T-cell (primary cell): ENCODE measurements around the gene LRTM2. TPM values are rescaled to one million over a fixed set of nuclear protein-coding genes. Genes with fewer than 3 reads are reported as not detected.

ENCODE experiments used
- ATAC-seq, 4 experiments: fragments of 200-7000 bp in 3 of 4; fragments of 150-1000 bp in 1 of 4; cut with Tn5 transposase; replicated peaks in 1 of 4; 1 replicate in 3 of 4; 2 replicates in 1 of 4; pipeline ENCODE4 v1.10.0; 2021; ENCODE audit warnings: moderate library complexity in 3 of 4, mild to moderate bottlenecking in 2 of 4, moderate number of reproducible peaks in 1 of 4
- CTCF ChIA-PET, 2 donors: fragments of 300-600 bp; sonication (Branson Sonifier 250); formaldehyde crosslinking; loops; one replicate each; lab custom pipeline; 2022; ENCODE audit warnings: antibody characterized with exemption in 2 of 2; lab: Charles Lee
- POLR2A ChIA-PET, 2 donors: fragments of 300-600 bp; sonication (Branson Sonifier 250); formaldehyde crosslinking; loops; one replicate each; lab custom pipeline; 2022; ENCODE audit warnings: antibody characterized with exemption in 2 of 2; lab: Charles Lee
- DNase-seq, 35 experiments: peaks; one replicate each; pipeline versions ENCODE4 v3.0.0 to v3.0.0-alpha.2; 2013 to 2023
- H3K27ac ChIP-seq: one replicate; pipeline ENCODE4 v1.5.1; 2013; ENCODE audit warnings: low read length
- H3K27me3 ChIP-seq, 2 experiments: replicated peaks in 1 of 2; 1 replicate in 1 of 2; 2 replicates in 1 of 2; pipeline versions ENCODE4 v1.6.1 to v1.7.0; 2013; ENCODE audit warnings: low read length in 1 of 2, mixed read lengths in 1 of 2; ENCODE audit not compliant: control insufficient read depth in 2 of 2, insufficient read depth in 2 of 2; ENCODE audit errors: extremely low read depth in 1 of 2
- H3K36me3 ChIP-seq, 2 donors: 1 replicate in 1 of 2; 2 replicates in 1 of 2; pipeline versions ENCODE4 v1.6.1 to v1.7.0; 2013; ENCODE audit warnings: low read length in 1 of 2; ENCODE audit not compliant: control insufficient read depth in 2 of 2, insufficient read depth in 1 of 2; ENCODE audit errors: extremely low read depth in 1 of 2
- H3K4me1 ChIP-seq, 2 experiments: 1 replicate in 1 of 2; 2 replicates in 1 of 2; pipeline versions ENCODE4 v1.6.1 to v1.7.0; 2013; ENCODE audit warnings: low read length in 2 of 2, mixed read lengths in 1 of 2; ENCODE audit not compliant: insufficient read depth in 2 of 2, control insufficient read depth in 1 of 2; ENCODE audit errors: extremely low read depth in 1 of 2
- H3K4me3 ChIP-seq, 2 donors: 1 replicate in 1 of 2; 2 replicates in 1 of 2; pipeline versions ENCODE4 v1.5.1 to v1.7.0; 2013; ENCODE audit warnings: mild to moderate bottlenecking in 2 of 2, low read length in 1 of 2, moderate library complexity in 1 of 2; ENCODE audit not compliant: control insufficient read depth in 1 of 2; ENCODE audit errors: extremely low read depth in 1 of 2
- H3K9me3 ChIP-seq: 2 replicates; pipeline ENCODE4 v1.7.0; 2013
- H3K27ac Mint-ChIP-seq, 2 donors: one replicate each; pipeline ENCODE4 v1.8.0; 2020 to 2021; ENCODE audit warnings: mild to moderate bottlenecking in 2 of 2, mixed read lengths in 2 of 2
- H3K27me3 Mint-ChIP-seq, 2 donors: one replicate each; pipeline ENCODE4 v1.8.0; 2021 to 2022; ENCODE audit warnings: mixed read lengths in 2 of 2
- H3K36me3 Mint-ChIP-seq: one replicate; pipeline ENCODE4 v1.8.0; 2021; ENCODE audit warnings: mixed read lengths
- H3K4me1 Mint-ChIP-seq, 3 donors: one replicate each; pipeline ENCODE4 v1.8.0; 2020 to 2022; ENCODE audit warnings: mixed read lengths in 3 of 3, mild to moderate bottlenecking in 1 of 3
- H3K4me3 Mint-ChIP-seq, 3 donors: one replicate each; pipeline ENCODE4 v1.8.0; 2020 to 2022; ENCODE audit warnings: mild to moderate bottlenecking in 3 of 3, mixed read lengths in 3 of 3, moderate library complexity in 3 of 3
- H3K9me3 Mint-ChIP-seq, 3 donors: one replicate each; pipeline ENCODE4 v1.8.0; 2020 to 2022; ENCODE audit warnings: mixed read lengths in 3 of 3
- WGBS: methylation state at CpG from one replicate; pipeline ENCODE4 v1.1.5; 2013; ENCODE audit warnings: missing lambda C conversion rate; ENCODE audit not compliant: insufficient coverage; 5-methylcytosine and 5-hydroxymethylcytosine counted together
- total RNA-seq, 35 experiments: library from RNA in 6 of 35; stranded (reverse) in 6 of 35; fragments of 120-200 nt in 1 of 35; gene quantifications; one replicate each; pipeline versions ENCODE4 v1.2.1 to v1.2.4 and lab custom pipeline; 2013 to 2026

LRTM2 gene
- total RNA-seq, 5 donors from 2014 or later (not counting 1 experiment from before 2014, with no cell fraction given) = not detected

DNA sequence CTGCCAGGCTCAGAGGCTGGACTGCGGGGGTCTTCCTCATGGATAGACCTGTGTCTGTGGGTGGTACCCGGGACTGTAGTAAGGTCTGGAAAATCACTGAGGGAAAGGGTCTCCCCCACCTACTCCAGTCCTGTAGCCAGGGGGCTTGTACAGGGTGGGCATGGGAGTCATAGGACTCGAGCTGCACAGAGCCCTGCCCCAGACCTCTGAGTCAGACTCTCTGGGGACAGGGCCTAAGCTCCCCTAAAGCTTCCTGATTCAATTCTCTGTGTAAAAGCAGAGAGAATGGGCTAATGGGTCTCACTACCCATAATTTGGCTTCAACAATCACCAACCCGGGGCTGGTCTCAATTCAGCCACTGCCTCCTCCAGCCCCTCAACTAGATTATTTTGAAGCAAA, 27.0 kb downstream of the LRTM2 start:
- ChIA-PET POLR2A (no interaction called here), CTCF (no interaction called here)
- Histone ChIP-seq H3K27ac (no peak overlapping the region), H3K36me3 (no peaks in the 10 kb centered on the region), H3K4me1 (no peaks in the 10 kb centered on the region), H3K9me3 (no peaks in the 10 kb centered on the region), H3K27me3 (peaks cover 0 to 26% of the 10 kb centered on the region in 2 experiments), H3K4me3 (no peak overlapping the region)
- WGBS = no CpG with 5 or more reads among the region's 4 CpGs
- DNase-seq (no peak), ATAC-seq (no peak)
- peaks cover 0 to 3% (median 0%) of the 10 kb centered on the region in 3 donors for H3K4me1 Mint-ChIP-seq
- no peak overlapping the region for H3K27ac Mint-ChIP-seq
- H3K9me3 Mint-ChIP-seq = no peaks in the 10 kb centered on the region
- H3K4me3 Mint-ChIP-seq = no peak overlapping the region
- peaks cover 4 to 15% of the 10 kb centered on the region in 2 donors for H3K27me3 Mint-ChIP-seq
- H3K36me3 Mint-ChIP-seq = no peaks in the 10 kb centered on the region

DNA sequence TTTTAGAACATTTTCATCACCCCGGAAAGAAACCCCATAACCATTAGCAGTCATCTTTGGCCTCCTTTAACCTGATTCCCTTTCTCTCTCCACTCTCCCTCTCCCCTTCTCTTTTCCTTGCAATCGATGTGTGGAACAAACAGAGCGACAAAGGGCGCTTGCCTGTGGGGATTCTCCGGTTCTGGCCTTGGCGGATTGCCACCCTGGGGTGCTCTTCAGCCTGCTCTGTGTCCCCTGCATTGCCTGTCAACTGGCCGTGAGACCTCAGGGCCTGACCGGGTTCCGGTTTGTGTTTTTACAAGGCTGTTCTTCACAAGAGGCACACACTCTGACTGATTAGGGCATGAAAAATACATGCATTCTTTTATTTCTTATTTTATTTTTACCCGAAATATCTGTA, 27.8 kb downstream of the LRTM2 start:
- Mint-ChIP-seq H3K9me3 (no peaks in the 10 kb centered on the region), H3K27ac (no peak overlapping the region), H3K4me1 (peaks cover 0 to 3% (median 0%) of the 10 kb centered on the region in 3 donors), H3K27me3 (peaks cover 4 to 15% of the 10 kb centered on the region in 2 donors), H3K4me3 (no peak overlapping the region), H3K36me3 (no peaks in the 10 kb centered on the region)
- Histone ChIP-seq H3K4me1 (no peaks in the 10 kb centered on the region), H3K27me3 (peaks cover 0 to 24% of the 10 kb centered on the region in 2 experiments), H3K36me3 (no peaks in the 10 kb centered on the region), H3K4me3 (no peak overlapping the region), H3K27ac (no peak overlapping the region), H3K9me3 (no peaks in the 10 kb centered on the region)
- ATAC-seq = no peak
- 80% methylated on average over 8 of the region's 10 CpGs for WGBS
- ChIA-PET POLR2A (no interaction called here), CTCF (no interaction called here)
- no peak for DNase-seq

DNA sequence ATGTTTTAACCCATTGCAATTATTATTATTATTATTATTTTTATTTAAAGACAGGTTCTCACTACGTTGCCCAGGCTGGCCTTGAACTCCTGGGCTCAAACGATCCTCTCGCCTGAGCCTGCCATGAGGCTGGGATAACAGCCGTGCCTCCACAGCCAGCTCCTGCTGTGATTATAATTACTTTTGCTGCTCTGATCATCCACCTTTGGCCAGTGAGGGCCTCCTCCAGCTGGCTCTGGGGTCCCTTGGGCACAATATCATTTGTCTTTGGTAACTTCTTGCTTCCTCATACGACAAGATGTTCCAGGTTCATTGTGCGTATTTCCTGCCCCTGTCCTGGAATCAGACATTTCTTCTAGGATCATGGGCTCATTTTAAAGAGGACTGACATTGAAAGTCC, 28.4 kb downstream of the LRTM2 start:
- Histone ChIP-seq H3K4me3 (no peak overlapping the region), H3K36me3 (no peaks in the 10 kb centered on the region), H3K9me3 (no peaks in the 10 kb centered on the region), H3K27ac (no peak overlapping the region), H3K27me3 (peaks cover 0 to 21% of the 10 kb centered on the region in 2 experiments), H3K4me1 (no peaks in the 10 kb centered on the region)
- H3K27ac Mint-ChIP-seq = no peak overlapping the region
- no peaks in the 10 kb centered on the region for H3K36me3 Mint-ChIP-seq
- H3K4me1 Mint-ChIP-seq = peaks cover 0 to 3% (median 0%) of the 10 kb centered on the region in 3 donors
- no peak for DNase-seq
- H3K9me3 Mint-ChIP-seq = no peaks in the 10 kb centered on the region
- H3K4me3 Mint-ChIP-seq = no peak overlapping the region
- POLR2A ChIA-PET = no interaction called here
- WGBS = 96% methylated on average over 4 of the region's 6 CpGs
- ATAC-seq = no peak
- peaks cover 4 to 16% of the 10 kb centered on the region in 2 donors for H3K27me3 Mint-ChIP-seq
- CTCF ChIA-PET = no interaction called here

DNA sequence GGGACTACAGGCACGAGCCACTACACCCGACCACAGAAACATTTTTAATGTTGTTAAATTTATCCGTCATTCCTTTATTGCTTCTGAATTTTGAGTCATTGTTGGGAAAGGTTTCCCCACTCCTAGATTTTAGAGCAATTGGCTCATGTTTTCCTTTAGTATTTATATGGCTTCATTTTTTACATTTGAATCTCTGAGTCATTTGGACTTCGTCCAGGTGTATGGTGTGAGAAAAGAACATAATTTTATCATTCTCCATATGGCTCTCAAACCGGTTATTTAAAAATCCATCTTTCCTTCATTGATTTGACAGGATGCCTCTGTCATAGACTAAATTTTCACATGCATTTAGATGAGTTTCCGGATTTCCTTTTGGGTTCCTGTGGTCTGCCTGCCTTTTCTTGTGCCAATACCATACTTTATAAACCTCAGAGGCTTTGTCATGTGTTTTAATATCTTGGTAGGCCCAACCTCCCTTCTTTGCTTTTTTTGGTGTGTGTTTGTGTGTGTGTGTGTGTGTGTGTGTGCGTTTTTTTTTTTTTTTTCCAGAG, 30.9 kb downstream of the LRTM2 start:
- no peaks in the 10 kb centered on the region for H3K36me3 Mint-ChIP-seq
- peaks cover 0 to 9% of the 10 kb centered on the region in 2 donors for H3K27me3 Mint-ChIP-seq
- ChIA-PET POLR2A (no interaction called here), CTCF (no interaction called here)
- Histone ChIP-seq H3K9me3 (no peaks in the 10 kb centered on the region), H3K27me3 (peaks cover 0 to 8% of the 10 kb centered on the region in 2 experiments), H3K4me3 (no peak overlapping the region), H3K36me3 (no peaks in the 10 kb centered on the region), H3K27ac (no peak overlapping the region), H3K4me1 (no peaks in the 10 kb centered on the region)
- H3K9me3 Mint-ChIP-seq = no peaks in the 10 kb centered on the region
- ATAC-seq = no peak
- DNase-seq = no peak
- WGBS = no CpG with 5 or more reads among the region's 7 CpGs
- H3K4me3 Mint-ChIP-seq = no peak overlapping the region
- peaks cover 0 to 7% (median 0%) of the 10 kb centered on the region in 3 donors for H3K4me1 Mint-ChIP-seq
- H3K27ac Mint-ChIP-seq = no peak overlapping the region

DNA sequence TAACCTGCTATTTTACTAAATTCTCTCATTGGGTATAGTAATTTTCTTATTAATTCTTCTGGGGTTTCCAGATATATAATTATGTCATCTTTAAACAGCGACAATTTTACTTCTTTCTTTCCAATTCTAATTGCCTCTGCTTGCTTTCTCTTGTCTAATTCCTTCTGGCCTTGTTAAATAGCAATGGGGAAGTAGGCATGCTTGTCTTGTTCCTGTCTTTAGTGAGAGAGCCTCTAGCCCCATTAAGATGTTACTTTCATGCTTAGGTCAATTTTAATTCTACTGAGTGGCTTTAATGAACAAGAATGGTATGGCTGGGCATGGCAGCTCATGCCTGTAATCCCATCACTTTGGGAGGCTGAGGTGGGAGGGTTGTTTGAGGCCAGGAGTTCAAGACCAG, 31.7 kb downstream of the LRTM2 start:
- peaks cover 0 to 2% of the 10 kb centered on the region in 2 experiments for H3K27me3 ChIP-seq
- Mint-ChIP-seq H3K27me3 (peaks cover 0 to 3% of the 10 kb centered on the region in 2 donors), H3K36me3 (no peaks in the 10 kb centered on the region), H3K27ac (no peak overlapping the region), H3K4me3 (no peak overlapping the region), H3K9me3 (no peaks in the 10 kb centered on the region), H3K4me1 (peaks cover 0 to 7% (median 0%) of the 10 kb centered on the region in 3 donors)
- no peaks in the 10 kb centered on the region for H3K9me3 ChIP-seq
- no peak overlapping the region for H3K27ac ChIP-seq
- H3K4me1 ChIP-seq = no peaks in the 10 kb centered on the region
- H3K36me3 ChIP-seq = no peaks in the 10 kb centered on the region
- DNase-seq (no peak), ATAC-seq (no peak)
- ChIA-PET CTCF (no interaction called here), POLR2A (no interaction called here)
- no CpG with 5 or more reads among the region's 1 CpG for WGBS
- H3K4me3 ChIP-seq = no peak overlapping the region

DNA sequence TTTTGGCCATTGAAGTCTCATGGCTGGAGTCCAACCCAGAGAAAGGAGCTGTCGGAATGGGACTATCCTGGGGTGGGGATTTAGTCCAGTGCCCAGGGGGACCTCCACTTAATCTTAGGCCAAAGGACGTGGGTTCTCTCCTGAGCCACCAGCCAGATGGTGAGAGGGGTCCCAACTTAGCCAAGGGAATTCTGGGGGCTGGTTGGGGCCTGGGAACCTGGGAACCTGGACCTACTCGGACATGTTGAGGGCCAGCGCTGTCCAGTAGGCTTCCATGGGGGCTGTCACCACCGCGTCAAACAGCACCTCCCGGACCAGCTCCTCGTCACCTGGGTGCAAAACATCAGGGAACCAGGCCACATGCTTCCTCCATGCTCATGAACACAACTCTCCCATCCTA, 33.4 kb downstream of the LRTM2 start:
- DNase-seq (no peak), ATAC-seq (no peak)
- Histone ChIP-seq H3K4me1 (no peaks in the 10 kb centered on the region), H3K36me3 (no peaks in the 10 kb centered on the region), H3K9me3 (no peaks in the 10 kb centered on the region), H3K4me3 (no peak overlapping the region), H3K27ac (no peak overlapping the region), H3K27me3 (peaks cover 0 to 9% of the 10 kb centered on the region in 2 experiments)
- no peak overlapping the region for H3K27ac Mint-ChIP-seq
- H3K4me3 Mint-ChIP-seq = no peak overlapping the region
- H3K27me3 Mint-ChIP-seq = peaks cover 0 to 1% of the 10 kb centered on the region in 2 donors
- no peaks in the 10 kb centered on the region for H3K9me3 Mint-ChIP-seq
- no peaks in the 10 kb centered on the region for H3K36me3 Mint-ChIP-seq
- POLR2A ChIA-PET = no interaction called here
- CTCF ChIA-PET = no interaction called here
- H3K4me1 Mint-ChIP-seq = peaks cover 0 to 7% (median 0%) of the 10 kb centered on the region in 3 donors
- 75% methylated on average over 8 of the region's 8 CpGs for WGBS
